DMS153 (cell line): ENCODE measurements around the gene RAB11FIP4.
A peak's percentile ranks its signal among the peaks of the same experiment; 100 is the strongest.

ENCODE experiments used
- DNase-seq: peaks from one replicate; lab custom pipeline; 2025; lab: John Stamatoyannopoulos, UW

RAB11FIP4 gene

DNA sequence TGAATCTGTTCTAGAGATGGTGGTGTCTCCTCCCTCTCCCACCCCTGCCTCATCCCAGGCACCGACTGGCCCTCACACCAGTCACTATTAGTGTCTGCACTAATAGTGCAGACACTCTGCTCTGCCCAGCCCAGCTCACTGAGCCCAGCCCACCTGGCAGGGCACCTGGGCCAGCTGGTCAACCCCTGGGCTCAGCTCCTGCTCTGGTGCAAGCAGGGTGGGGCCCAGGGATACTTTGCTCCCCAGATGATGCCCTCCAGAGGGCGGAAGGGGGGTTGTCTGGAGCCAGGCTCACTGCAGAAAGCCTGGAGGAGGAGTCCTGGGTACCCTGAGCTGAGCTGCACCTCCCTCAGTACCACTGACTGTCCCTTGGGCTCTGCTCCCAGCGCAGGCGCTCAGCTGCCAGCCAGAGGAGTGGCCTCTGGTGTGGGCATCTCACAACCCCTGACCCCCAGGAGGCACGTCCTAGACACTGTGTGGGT is 14.5 kb downstream of the RAB11FIP4 start:
- DNase-seq, result no peak

GRCh38 chr17:31408586-31408985 is 17.1 kb downstream of the RAB11FIP4 start:
- DNase-seq, result no peak

DNA sequence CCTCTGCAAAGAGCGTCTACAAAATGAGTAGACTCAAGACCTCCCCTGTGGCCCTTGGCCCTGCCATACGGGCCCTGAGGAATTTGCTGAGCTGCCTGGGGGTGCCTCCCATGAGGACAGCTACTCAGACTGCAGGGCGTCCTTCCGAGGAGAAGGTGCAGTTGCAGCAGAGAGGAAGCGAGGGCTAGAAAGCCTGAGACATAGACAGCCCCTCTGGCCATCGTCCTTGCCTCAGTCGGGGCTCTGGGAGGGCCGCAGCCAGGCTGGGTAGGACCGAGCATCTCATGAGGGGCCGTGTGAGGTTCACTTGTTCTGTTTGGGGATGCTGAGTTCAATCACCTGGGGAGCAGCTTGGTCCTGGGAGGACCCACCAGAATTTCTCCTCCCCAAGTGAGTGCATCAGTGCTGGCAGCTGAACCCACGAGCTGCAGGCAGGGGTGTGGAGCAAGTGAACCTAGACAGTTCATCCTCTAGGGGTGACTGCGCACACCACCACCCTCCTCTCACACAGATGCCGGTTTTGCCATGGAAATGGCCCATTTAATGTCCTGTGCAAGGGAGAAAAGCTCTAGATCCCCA is 20.3 kb downstream of the RAB11FIP4 start:
- DNase-seq, result no peak

DNA sequence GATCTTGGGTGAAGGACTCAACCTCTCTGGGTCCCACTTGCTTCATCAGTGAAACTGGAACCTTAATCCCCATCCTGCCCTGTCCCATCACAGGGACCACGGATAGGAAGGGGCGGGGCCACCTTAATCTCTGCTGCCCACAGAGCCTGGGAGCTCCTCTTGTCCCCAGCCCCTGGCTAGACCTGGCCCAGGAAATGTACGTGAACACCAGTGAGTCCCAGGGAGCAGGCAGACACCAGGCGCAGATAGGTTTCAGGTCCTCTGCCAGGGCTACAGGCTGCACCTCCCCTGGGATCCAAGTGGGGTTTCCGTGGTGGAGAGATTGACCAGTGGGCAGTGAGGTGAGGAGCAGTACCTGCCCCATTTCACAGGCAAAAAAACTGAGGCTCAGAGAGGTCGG is 21.0 kb downstream of the RAB11FIP4 start:
- no peak for DNase-seq

DNA sequence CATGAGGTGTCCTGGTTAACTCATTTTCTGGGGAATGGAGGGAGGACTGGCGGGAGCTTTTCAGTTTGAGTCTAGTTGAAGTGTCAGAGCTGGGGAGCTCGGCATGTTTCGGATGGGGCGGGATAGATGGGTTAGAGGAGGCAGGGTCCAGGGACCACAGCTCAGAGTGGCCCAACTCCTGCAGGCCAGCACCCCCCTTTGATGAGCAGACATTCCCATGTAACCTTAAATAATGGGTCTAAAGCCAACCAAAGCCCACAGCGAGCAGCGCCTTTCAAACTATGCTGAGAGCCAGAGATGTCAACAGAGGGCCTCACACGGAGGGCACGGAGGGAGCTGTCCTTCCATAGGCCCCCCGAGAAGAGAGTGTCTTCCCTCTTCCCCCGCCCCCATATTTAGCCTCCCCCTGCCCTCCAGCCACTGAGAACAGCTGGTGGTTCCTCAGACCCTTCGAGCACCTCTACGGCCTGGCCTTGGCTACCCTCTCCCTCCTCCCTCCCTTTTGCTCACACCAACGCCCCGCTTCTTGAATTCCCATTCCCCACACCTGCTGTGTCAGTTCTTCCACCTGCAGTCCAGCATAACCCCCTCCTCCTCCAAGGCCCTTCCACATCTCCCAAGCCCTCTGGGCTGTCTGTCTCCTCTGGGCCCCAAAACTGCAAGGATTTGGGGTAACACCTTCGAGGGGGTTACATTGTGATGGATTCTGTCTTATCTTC is 21.8 kb downstream of the RAB11FIP4 start:
- no peak for DNase-seq

DNA sequence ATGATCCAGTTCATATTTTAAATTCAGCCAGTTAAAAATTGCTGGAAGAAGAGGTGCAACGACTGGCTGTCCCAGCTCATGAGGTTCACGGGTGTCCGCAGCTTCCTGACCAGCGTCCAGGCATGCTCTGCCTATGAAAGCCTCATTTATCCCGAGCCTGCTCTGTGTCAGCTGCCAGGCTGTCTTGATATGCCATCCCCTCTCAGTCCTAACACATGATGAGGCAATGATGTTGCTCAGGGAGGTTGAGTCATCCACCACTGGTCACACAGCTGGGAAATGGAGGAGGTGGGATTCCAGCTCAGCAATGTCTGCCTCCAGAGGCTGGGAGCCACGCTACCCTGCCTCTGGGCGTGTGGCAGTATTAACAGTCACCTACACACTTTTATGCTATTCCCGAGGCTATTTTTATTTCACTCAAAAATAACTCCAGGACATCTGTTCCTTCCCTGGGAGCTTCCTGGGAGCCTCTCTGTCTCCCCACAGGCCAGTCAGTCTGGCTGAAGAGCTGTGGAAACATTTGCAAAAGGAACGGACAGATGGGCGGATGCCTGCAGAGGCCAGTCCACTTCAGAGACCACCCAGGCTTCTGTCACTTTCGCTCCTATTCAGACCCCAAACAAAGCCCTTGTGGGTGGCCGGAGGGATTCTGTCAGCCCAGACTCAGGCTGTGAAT is 22.5 kb downstream of the RAB11FIP4 start:
- no peak for DNase-seq

- no peak for DNase-seq
Observed at GRCh38 chr17:31414550-31414918, 23.1 kb downstream of the RAB11FIP4 start.

- no peak for DNase-seq
Observed at GRCh38 chr17:31415004-31415454, 23.6 kb downstream of the RAB11FIP4 start.

GRCh38 chr17:31415640-31416502 is 24.4 kb downstream of the RAB11FIP4 start:
- no peak for DNase-seq

GRCh38 chr17:31416503-31416923 is 25.0 kb downstream of the RAB11FIP4 start:
- no peak for DNase-seq

DNA sequence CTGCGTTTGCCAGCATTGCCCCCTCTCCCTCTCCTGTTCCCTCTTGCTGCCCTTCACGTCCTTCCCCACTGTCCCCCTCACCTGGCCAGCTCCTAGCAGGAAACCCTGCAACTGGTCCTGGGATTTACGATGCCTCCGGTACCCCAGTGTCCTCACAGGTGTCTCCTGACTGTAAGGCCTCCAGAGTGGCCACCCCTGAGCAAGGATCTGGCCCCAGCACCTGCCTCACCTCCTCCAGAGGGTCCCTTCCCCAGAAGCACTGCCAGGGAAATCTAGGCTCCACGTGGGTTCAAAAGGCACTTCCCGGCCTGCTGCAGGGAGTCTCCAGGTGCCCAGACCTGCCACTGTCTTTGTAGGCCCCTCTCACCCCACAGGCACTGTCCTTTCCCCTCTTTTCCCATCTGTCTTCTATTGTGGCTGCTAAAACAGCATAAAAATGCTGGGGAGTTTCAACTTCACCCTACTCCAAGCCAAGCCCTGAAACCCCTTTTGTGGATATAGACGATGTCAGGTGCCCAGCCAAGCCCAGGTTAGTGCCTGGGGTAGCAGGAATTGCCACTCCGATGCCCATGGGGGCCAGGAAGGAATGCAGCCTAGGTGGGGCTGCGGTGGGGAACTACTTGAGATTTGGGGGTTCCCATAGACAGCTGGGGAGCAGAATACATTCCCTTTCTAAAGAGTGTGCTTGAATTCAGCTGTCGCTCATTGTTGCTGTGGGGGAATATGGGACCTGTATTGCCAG is 25.7 kb downstream of the RAB11FIP4 start:
- no peak for DNase-seq

GRCh38 chr17:31418773-31419350 is 27.4 kb downstream of the RAB11FIP4 start:
- DNase-seq, result no peak

DNA sequence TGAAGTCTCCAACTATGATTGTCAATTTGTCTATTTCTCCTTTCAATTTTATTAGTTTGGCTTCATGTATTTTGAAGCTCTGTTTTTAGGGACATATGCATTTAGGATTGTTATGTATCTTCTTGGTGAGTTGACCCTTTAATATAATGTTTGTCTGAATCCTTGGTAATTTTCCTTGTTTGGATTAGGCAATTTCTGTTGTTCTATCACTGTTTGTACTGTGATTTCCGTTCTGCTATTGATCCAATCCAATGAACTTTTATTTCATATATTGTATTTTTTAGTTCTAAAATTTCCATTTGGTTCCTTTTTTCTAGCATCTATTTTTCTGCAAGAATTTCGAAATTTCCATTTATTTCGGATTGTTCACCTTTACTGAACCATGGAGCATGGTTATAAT is 31.0 kb downstream of the RAB11FIP4 start:
- no peak for DNase-seq

DNA sequence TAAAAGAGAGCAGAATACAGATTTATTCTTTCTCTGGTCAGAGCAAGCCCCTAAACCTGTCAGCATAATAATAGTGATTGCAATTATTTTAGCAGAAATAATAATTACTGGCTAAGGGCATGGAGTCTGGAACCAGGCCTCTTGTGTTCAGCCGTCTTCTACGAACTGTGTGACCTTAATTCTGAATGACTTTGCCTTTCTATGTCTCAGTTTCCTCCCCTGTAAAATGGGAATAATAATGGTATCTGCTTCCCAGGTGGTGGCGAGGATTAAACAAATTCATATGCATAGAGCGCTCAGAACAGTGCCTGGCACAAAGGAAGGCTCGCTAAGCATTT is 33.4 kb downstream of the RAB11FIP4 start:
- no peak for DNase-seq

GRCh38 chr17:31425282-31426040 is 34.0 kb downstream of the RAB11FIP4 start:
- no peak for DNase-seq

DNA sequence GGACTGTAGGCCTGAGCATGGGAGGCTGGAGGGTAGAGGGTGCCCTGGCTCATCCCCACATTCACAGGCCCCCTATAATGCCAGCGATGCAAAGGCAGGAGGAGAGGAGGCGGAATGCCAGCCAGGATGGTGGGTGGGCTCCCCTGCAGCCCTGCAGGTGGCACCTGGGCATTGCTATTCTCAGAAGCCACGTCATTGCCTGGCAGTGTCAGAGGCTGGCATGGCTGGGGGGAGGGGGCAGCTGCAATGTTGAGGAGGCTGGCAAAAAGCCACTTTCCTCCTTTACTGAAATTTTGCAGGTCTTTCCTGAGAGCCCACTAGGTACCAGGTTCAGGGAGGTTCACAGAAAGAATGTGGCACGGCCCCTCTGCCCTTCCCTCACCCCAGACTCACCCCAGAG is 36.2 kb downstream of the RAB11FIP4 start:
- DNase-seq, result no peak

DNA sequence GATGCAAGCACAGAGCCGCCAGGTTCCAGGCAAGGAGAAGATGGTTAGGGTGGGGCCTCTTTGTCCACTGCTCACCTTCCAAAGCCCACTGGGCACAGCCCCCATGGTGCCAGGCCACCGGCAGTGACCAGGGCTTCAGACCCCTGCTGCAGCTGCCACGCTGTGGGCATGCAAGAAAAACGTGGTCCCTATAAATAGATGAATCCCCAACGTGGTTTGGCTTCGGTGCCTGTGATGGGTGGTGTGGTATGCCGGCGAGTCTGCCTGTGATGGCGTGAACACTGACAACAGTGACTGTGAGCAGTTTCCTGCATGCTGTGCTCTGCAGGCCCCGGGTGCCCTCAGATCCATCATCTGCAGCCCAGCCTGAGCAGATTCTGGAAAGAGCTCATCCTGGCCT is 36.6 kb downstream of the RAB11FIP4 start:
- DNase-seq, result no peak

DNA sequence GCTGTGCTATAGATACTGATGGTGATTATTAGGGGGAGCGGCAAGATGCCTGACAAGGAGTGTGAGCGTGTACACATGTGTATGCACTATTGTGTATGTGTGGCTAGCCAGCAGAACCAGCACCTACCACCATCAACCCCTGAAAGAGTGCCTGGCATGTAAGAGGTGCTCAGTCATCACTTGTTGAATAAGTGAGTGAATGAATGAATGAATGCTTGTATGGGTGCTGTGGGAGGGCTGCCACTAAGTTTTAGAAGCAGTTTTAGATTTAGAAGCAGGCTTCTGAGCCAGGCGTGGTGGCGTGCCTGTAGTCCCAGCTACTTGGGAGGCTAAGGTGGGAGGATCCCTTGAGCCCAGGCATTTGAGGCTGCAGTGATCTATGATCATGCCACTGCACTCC is 37.0 kb downstream of the RAB11FIP4 start:
- DNase-seq, result no peak

- DNase-seq, result peak; percentile 1
Observed at GRCh38 chr17:31431098-31431851, 39.8 kb downstream of the RAB11FIP4 start.
